ENCODE results near the gene PET100. TPM values are rescaled to one million over a fixed set of nuclear protein-coding genes. Genes with fewer than 3 reads are reported as not detected.

The PET100 gene
- total RNA-seq, 2 donors from 2014 or later, result 1.3 to 32.0 TPM

GRCh38 chr19:7654401-7654800, 24.8 kb downstream of the PET100 start:
- Histone ChIP-seq H3K27ac (no peak overlapping the region), H3K4me3 (no peak overlapping the region), H3K9me3 (no peaks in the 10 kb centered on the region), H3K36me3 (replicated peaks in 1 of 2; ENCODE audit: insufficient read depth in 1 of 2, low read depth in 2 of 2) (no peaks in the 10 kb centered on the region), H3K27me3 (no peaks in the 10 kb centered on the region), H3K4me1 (peaks cover 18% of the 10 kb centered on the region)
- WGBS, 2 donors, result 42 to 47% methylated on average over 8 of the region's 8 CpGs
- intact Hi-C loops (cut with DNase I), result no loop called here
- DNase-seq (no peak), ATAC-seq (no peak)
- TF ChIP-seq POLR2A (IDR thresholded peaks at IDR 0.05), result no peak
- no peak for TF ChIP-seq CTCF (IDR thresholded peaks at IDR 0.05)

- H3K9me3 ChIP-seq, result no peaks in the 10 kb centered on the region
- ATAC-seq, result no peak
- 56 to 63% methylated on average over 8 of the region's 8 CpGs for WGBS, 2 donors
Measured at GRCh38 chr19:7655581-7655980, 26.0 kb downstream of the PET100 start.

GRCh38 chr19:7657131-7657751, 27.6 kb downstream of the PET100 start:
- H3K27ac ChIP-seq, result peak overlapping the region in 1 of 4 donors; percentile 36
- no peak for ATAC-seq

More at GRCh38 chr19:7655581-7655980, 26.0 kb downstream of the PET100 start:
- Histone ChIP-seq H3K36me3 (replicated peaks in 1 of 2; ENCODE audit: insufficient read depth in 1 of 2, low read depth in 2 of 2) (no peaks in the 10 kb centered on the region), H3K4me3 (no peak overlapping the region), H3K27ac (peak overlapping the region in 1 of 4 donors; percentile 48), H3K27me3 (no peaks in the 10 kb centered on the region), H3K4me1 (peaks cover 16% of the 10 kb centered on the region)
- peak in 1 of 4 donors; percentile 35 for DNase-seq
- TF ChIP-seq CTCF (IDR thresholded peaks at IDR 0.05), result no peak
- TF ChIP-seq POLR2A (IDR thresholded peaks at IDR 0.05), result no peak
- intact Hi-C loops (cut with DNase I), result no loop called here

GRCh38 chr19:7658219-7658686, 28.7 kb downstream of the PET100 start:
- DNase-seq (no peak), ATAC-seq (no peak)
- Histone ChIP-seq H3K4me1 (no peaks in the 10 kb centered on the region), H3K9me3 (no peaks in the 10 kb centered on the region), H3K27ac (no peak overlapping the region), H3K4me3 (no peak overlapping the region), H3K36me3 (replicated peaks in 1 of 2; ENCODE audit: insufficient read depth in 1 of 2, low read depth in 2 of 2) (no peaks in the 10 kb centered on the region), H3K27me3 (no peaks in the 10 kb centered on the region)
- 31 to 33% methylated on average over 9 of the region's 9 CpGs for WGBS, 2 donors
- TF ChIP-seq POLR2A (IDR thresholded peaks at IDR 0.05) (no peak), CTCF (IDR thresholded peaks at IDR 0.05) (no peak)
- intact Hi-C loops (cut with DNase I), result no loop called here

More at GRCh38 chr19:7657131-7657751, 27.6 kb downstream of the PET100 start:
- DNase-seq, result peak in 1 of 4 donors; percentile 52
- intact Hi-C loops (cut with DNase I), result no loop called here
- Histone ChIP-seq H3K9me3 (no peaks in the 10 kb centered on the region), H3K4me3 (no peak overlapping the region), H3K36me3 (replicated peaks in 1 of 2; ENCODE audit: insufficient read depth in 1 of 2, low read depth in 2 of 2) (no peaks in the 10 kb centered on the region), H3K4me1 (peaks cover 9% of the 10 kb centered on the region), H3K27me3 (no peaks in the 10 kb centered on the region)
- TF ChIP-seq CTCF (IDR thresholded peaks at IDR 0.05) (no peak), POLR2A (IDR thresholded peaks at IDR 0.05) (no peak)
- 47 to 65% methylated on average over 7 to 14 of the region's 14 CpGs for WGBS, 2 donors

Data from body of pancreas (tissue), 4 donors.